GM19324 (cell line): ENCODE results near the gene CEP250.
A peak's percentile ranks its signal among the peaks of the same experiment; 100 is the strongest.
"Not testable (repeated sequence)": the region's sequence is repeated elsewhere in the genome, so short reads cannot be mapped to it uniquely, and the experiment has no call there.

ENCODE experiments used
- ATAC-seq: cut with Tn5 transposase; IDR thresholded peaks from one replicate; pipeline ENCODE4 v1.9.1; 2021; ENCODE audit warnings: mild to moderate bottlenecking, moderate library complexity; ENCODE audit not compliant: unreplicated experiment, low FRiP score

CEP250 gene

DNA sequence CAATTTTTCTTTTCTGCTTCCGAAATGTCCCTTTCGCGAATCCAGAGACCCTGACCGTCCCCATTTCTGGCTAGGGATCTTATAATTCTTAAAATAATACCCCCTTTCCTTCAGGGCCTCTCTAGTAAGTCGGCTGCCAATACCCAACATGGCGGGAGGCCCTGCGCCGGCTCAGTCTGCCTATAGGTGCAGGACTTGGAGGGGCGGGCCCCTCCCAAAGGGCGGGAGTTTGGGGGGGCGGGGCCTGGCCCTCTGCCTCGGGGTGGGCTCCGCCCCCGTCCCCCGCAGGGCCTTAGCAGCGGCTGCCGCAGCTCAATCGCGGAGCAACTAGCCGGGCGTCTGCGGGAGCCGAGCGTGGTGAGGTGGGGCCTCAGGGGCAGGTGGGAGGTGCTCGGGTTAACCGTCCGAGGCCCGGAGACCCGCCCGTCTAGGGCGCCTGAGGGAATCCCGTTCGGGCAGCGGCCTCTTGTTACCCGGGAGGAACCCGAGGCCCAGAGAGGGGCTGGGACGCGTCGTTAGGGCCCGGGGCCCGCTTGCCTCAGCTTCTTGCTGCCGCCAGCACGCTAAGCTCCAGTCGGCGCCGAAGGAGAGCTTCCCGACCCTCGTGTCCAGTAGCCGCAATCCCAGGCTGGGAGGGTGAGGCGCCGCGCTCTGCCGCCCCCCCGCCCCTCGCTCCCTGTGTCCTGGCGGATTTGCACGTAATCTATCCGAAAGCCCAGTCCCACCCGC lies at the start of gene CEP250:
TSS of gene CEP250 (plus strand) at position 718 of the 729 bp plus-strand sequence. CDS start 6,770 bp downstream, outside the sequence.
- ATAC-seq = peak; percentile 92

- no peak for ATAC-seq
Observed at GRCh38 chr20:35405775-35406174, 49.6 kb upstream of the CEP250 start.

DNA sequence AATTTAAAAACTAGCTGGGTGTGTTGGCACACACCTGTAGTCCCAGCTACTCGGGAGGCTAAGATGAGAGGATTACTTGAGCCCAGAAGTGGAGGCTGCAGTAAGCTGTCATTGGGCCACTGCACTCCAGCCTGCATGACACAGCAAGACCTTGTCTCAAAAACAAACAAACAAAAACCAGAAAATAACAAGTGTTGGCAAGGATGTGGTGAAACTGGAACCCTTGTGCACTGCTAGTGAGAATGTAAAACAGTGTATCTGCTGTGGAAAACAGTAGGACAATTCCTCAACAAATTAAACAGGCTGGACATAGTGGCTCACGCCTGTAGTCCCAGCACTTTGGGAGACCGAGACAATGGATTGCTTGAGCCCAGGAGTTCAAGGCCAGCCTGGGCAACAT lies 47.1 kb upstream of the CEP250 start:
- no peak for ATAC-seq

DNA sequence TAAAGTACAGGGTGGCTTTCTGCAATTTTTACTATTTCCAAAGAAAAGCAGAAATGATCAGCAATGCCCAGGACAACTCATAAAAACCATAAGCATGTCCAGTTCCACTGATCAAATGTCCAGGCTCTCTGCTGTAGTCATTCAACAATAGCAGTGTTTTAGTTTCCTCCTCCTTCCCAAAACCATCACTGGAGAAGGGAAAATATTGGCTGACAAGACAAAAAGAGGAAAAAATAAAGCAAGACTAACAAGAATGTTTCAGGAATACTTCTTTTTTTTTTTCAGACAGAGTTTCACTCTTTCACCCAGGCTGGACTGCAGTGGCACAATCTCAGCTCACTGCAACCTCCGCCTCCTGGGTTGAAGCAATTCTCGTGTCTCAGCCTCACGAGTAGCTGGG lies 45.9 kb upstream of the CEP250 start:
- ATAC-seq = no peak

DNA sequence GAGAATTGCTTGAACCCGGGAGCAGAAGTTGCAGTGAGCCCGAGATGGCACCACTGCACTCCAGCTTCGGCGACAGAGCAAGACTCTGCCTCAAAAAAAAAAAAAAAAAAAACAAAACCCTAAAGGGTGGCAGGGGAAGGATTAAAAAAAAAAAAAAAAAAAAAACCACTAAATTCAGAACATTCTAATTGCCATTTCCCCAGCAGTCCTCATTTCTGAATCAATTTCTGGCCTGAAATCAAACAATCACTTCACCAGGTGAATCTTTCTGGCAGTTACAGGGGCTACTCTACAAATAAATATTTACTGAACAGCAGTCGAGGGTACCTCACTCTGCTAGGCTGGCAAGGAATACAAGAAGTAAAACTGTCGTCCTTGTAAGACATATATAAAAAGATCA lies 44.8 kb upstream of the CEP250 start:
- no peak for ATAC-seq

DNA sequence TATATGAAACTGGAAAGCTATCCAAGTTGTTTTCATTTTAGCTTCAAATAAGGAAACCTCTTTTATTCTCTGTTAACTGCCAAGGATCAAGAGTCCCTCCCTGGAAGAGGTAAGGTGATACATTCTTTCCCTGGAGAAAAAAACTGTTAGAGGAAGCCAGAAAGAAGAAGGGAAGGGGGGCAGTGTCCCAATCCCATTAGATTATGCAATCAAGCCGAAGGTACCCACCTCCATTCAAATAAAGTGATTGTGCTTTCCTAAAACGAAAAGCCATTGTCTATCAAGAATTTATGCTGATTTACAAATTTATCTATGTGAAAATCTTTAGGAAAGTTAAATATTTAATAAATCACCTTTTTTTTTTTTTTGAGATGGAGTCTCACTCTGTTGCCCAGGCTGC lies 34.1 kb upstream of the CEP250 start:
- ATAC-seq = no peak

GRCh38 chr20:35431621-35432429 lies 23.6 kb upstream of the CEP250 start:
- ATAC-seq = no peak

DNA sequence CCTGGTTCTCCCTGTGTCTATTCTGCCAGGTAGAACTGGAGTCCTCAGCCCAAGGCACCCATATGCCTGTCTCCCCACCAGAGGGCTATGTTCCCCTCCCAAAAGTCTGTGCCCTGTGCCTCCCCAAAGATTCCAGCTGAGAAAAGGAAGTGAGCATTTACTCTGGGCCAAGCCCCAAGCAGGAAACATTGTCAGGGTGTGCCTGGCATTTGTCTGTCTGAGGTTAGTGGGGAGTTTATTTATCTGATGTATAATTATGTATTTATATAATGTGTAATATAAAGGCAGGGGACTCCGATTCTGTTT lies 23.0 kb upstream of the CEP250 start:
- no peak for ATAC-seq

DNA sequence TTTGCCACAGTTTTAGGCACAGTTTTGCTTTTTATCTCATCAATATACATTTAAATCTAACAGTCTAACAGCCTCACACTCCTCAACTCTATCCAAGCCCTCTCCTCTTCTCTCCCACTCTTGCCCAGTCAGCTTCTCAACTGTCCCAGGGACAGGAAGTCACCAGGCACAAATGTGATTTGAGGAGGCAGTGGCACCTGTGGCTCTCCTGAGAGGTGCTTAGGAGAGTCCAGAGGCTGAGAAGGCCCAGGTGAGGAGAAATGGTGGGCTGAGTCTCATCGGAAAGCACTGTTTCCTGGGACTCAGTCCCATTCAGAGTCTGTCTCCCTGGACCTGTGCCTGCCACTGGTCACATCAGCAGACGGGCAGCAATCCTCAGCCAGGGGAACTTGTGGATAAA lies 22.1 kb upstream of the CEP250 start:
- ATAC-seq = no peak

DNA sequence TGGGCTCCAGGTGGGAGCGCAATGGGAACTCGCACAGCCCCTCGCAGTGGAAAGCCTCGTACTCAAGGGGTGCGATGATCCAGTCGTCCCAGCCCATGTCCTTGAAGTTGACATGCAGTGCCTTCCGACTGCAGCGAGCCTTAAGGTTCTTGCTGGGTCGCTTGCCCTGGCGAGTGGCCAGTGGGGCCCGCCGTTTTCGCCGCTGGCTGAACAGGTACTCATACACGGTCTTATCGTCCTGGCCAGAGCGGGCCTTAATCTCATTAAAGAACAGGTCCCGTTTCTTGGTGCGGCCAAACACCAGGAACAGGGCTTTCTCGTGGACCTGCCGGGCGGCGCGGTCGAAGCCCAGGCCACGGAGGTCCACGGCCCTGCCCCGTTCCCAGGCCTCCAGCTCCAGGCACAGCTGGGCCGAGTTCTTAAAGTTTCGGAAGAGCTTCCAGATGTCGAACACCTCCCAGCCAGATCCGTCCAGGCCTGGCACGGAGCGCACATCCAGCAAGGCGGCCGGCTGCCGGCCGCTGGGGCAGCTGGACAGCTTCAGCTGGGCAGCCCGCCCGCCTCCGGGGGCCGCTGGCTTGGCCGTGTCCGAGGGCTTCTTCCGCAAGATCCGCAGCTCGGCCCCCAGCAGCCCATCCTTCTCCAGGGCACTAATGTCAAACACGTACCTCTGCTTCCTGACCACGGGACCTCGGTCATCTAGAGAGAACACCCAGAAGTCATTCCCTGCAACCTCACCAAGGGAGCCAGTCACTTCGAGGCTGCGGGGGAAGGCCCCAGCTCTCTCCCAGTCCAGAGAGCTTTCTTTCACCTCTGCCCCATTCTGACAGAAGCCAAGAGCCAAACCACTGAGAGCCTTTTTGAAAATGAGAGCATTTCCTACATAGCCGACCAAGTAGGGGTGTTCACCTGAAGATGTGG lies 21.1 kb upstream of the CEP250 start:
- ATAC-seq = no peak

DNA sequence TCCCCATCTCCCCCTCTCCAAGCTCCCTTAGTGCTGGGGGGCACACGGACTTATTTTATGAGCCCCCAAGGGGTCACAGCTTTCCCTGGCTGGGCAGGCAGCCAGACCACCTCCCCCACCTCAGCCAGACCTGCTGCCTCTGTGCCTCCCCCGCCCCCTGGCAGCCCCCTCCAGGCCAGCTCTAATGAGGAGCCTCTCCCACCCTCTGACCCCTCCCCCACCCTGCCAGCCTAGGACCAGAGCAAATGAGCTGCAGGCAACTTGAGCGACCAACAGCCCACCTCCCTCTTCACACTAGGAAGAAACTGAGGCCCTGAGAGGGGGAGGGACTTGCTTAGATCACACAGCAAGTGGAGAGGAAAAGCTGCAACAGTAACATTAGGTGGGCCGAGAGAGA lies 19.2 kb upstream of the CEP250 start:
- no peak for ATAC-seq

DNA sequence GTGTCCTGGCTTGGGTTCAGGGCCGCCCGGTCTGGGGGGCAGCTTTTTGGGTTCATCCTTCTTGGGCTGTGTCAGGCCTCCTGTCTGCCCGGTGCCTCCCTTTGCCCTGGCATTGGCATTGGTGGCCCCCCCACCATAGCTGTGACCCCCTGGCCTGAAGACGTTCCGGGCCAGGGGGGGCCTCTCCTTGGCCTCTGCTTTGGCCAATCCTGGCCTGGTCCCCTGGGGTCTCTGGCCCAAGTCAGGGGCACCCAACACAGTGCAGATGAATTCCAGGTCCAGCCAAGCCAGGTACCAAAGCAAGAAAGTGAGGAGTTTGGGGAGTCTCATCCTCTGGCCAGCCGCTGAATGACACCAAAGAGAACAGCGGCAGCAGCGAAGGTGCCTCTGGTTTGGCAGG lies 17.8 kb upstream of the CEP250 start:
- no peak for ATAC-seq

GRCh38 chr20:35443003-35443402 lies 12.4 kb upstream of the CEP250 start:
- ATAC-seq = no peak

DNA sequence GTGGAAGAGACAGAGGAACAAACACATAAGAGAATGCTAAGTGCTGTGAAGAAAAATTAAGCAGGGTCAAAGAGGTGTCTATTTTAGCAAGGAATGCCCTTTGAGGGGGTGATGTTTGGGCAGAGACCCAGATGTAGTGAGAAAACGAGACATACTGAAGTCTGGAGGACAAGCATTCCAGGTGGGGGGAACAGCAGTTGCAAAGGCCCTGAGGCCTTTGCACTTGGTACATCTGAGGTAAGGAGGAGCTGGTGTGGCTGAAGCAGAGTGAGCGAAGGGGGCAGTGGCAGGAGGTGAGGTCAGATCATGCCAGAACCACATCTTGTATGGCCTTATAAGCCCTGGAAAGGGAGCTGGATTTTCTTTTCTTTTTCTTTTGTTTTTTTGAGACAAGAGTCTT lies 11.2 kb upstream of the CEP250 start:
- no peak for ATAC-seq

GRCh38 chr20:35446356-35447078 lies 8.9 kb upstream of the CEP250 start:
- no peak for ATAC-seq

DNA sequence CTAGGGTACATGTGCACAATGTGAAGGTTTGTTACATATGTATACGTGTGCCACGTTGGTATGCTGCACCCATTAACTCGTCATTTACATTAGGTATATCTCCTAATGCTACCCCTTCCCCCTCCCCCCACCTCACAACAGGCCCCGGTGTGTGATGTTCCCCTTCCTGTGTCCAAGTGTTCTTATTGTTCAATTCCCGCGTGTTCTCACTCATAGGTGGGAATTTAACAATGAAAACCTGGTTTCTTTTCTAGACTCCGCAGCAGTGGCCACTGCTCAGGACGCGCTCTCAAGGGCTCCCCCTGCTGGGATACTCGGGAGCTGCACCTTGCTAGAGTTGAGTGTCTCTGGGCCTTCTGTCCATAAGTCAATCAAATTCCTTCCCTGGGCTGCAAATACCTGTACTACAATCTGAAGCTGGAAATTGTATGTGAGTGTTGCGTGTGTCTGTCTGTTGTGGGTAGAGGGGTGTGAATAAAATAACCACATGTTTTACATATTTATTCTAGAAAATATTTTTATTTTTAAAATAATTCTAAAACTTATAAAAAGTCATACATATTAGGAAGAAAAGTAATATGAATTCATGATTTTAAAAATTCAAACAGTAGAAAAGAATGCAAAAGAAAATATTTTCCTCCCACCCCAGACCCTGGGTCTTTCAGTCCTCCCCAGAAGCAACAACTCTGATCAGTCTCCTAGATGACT lies 8.2 kb upstream of the CEP250 start:
- ATAC-seq = no peak

- ATAC-seq = no peak
Observed at GRCh38 chr20:35448788-35449373, 6.5 kb upstream of the CEP250 start.

DNA sequence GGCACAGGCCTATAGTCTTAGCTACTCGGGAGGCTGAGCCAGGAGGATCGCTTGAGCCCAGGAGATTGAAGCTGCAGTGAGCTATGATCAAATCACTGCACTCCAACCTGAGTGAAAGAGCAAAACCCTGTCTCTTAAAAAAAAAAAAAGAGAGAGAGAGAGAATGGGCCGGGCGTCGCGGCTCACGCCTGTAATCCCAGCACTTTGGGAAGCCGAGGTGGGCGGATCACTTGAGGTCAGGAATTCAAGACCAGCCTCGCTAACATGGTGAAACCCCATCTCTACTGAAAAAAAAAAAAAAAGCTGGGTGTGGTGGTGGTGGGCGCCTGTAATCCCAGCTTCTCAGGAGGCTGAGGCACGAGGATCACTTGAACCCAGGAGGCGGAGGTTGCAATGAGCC lies 5.5 kb upstream of the CEP250 start:
- ATAC-seq = not testable (repeated sequence)

DNA sequence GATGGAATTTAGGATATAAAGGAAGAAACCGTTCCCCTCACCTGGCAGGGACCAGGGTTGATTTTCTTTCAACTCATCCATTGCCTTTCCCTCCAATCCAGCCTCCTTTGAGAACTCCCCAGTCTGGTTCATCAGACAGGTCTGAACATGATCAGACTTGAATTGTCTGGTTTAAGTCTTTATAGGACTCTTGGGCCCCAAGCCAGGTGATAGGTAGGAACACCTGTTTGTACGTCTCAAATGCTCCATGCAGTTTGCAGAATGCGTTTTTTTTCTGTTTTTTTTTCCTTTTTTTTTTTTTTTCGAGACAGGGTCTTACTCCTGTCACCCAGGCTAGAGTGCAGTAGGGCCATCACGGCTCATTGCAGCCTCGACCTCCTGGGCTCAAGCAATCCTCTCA lies 4.1 kb upstream of the CEP250 start:
- ATAC-seq = no peak
